K562 (cell line): ENCODE results near the gene HDAC9. TPM values are rescaled to one million over a fixed set of nuclear protein-coding genes. Genes with fewer than 3 reads are reported as not detected.

Experiments used
- ATAC-seq: fragments of 200-7000 bp; cut with Tn5 transposase; 3 replicates; pipeline ENCODE4 v1.9.1; 2020; ENCODE audit warnings: moderate library complexity
- BruUV-seq: library from RNA; stranded (reverse); fragments of 400-500 nt; replicated peaks from 2 replicates; lab custom pipeline; 2021; lab: Mats Ljungman, UMichigan
- CTCF ChIA-PET: fragments of 300-600 bp; formaldehyde crosslinking; extraction: SDS; loops from one replicate; lab custom pipeline; 2021; ENCODE audit warnings: low intra/inter-chr PET ratio; lab: Yijun Ruan, JAX
- POLR2A ChIA-PET: fragments of 300-600, 350-650 bp; sonication (Branson Sonifier 250); formaldehyde crosslinking; extraction: SDS; loops from one replicate; lab custom pipeline; 2021; ENCODE audit warnings: antibody characterized with exemption, inconsistent platforms; lab: Yijun Ruan, JAX
- DNase-seq, 4 experiments: peaks; one replicate each; pipeline versions ENCODE4 v3.0.0 to v3.0.0-alpha.2; 2011 to 2018; ENCODE audit warnings: low spot score in 3 of 4, mixed read lengths in 3 of 4; ENCODE audit errors: extremely low read depth in 1 of 4
- FAIRE-seq: peaks from 2 replicates; lab custom pipeline; 2011; peaks lifted over from hg19 to GRCh38; lab: Jason Lieb, UNC
- H2AFZ ChIP-seq: 2 replicates; pipeline ENCODE4 v1.6.0; 2011; ENCODE audit warnings: low read depth, low read length, control low read depth, inconsistent platforms
- H3K27ac ChIP-seq: fragments of 200-600 bp; 3 replicates; pipeline ENCODE4 v1.8.0; 2011; ENCODE audit warnings: low read depth, mild to moderate bottlenecking, control low read depth, inconsistent platforms, low read length, moderate library complexity, mixed read lengths; ENCODE audit errors: extremely low read depth
- H3K27me3 ChIP-seq, 2 experiments: fragments of 300-600 bp in 1 of 2; 2 replicates in 1 of 2; 3 replicates in 1 of 2; pipeline versions ENCODE4 v1.6.0 to v1.8.0; 2011; ENCODE audit warnings: inconsistent platforms in 2 of 2, low read length in 2 of 2, mild to moderate bottlenecking in 1 of 2, mixed read lengths in 1 of 2, moderate library complexity in 1 of 2; ENCODE audit not compliant: control insufficient read depth in 2 of 2, insufficient read depth in 2 of 2
- H3K36me3 ChIP-seq: fragments of 300-600 bp; 3 replicates; pipeline ENCODE4 v1.8.0; 2011; ENCODE audit warnings: mild to moderate bottlenecking, low read length, inconsistent platforms; ENCODE audit not compliant: control insufficient read depth, insufficient read depth
- H3K4me1 ChIP-seq, 2 experiments: fragments of 200-600 bp in 1 of 2; replicated peaks in 1 of 2; 2 replicates in 1 of 2; 3 replicates in 1 of 2; pipeline versions ENCODE4 v1.5.1 to v1.8.0; 2011; ENCODE audit warnings: inconsistent platforms in 2 of 2, low read length in 2 of 2, mild to moderate bottlenecking in 1 of 2, mixed read lengths in 1 of 2, moderate library complexity in 1 of 2; ENCODE audit not compliant: control insufficient read depth in 2 of 2, insufficient read depth in 2 of 2
- H3K4me2 ChIP-seq: 2 replicates; pipeline ENCODE4 v1.6.1; 2011; ENCODE audit warnings: low read length, control low read depth, inconsistent platforms, mixed read lengths; ENCODE audit not compliant: insufficient read depth
- H3K4me3 ChIP-seq: fragments of 200-600 bp; sonication (generic), shearing (Covaris generic); 2 replicates; pipeline ENCODE4 v1.5.1; 2016; ENCODE audit warnings: control low read depth, inconsistent platforms
- H3K79me2 ChIP-seq: fragments of 200-600 bp; 3 replicates; pipeline ENCODE4 v1.8.0; 2011; ENCODE audit warnings: low read length, inconsistent platforms; ENCODE audit not compliant: control insufficient read depth, insufficient read depth
- H3K9ac ChIP-seq, 2 experiments: 2 replicates each; pipeline versions ENCODE4 v1.6.0 to v1.6.1; 2011; ENCODE audit warnings: low read depth in 2 of 2, low read length in 2 of 2, control low read depth in 1 of 2, inconsistent platforms in 1 of 2, mild to moderate bottlenecking in 1 of 2, mixed read lengths in 1 of 2; ENCODE audit not compliant: insufficient read depth in 1 of 2
- H3K9me1 ChIP-seq: one replicate; pipeline ENCODE4 v1.6.0; 2011; ENCODE audit warnings: inconsistent platforms, mild to moderate bottlenecking, low read length, moderate library complexity; ENCODE audit not compliant: control insufficient read depth, insufficient read depth
- H3K9me3 ChIP-seq: replicated peaks from 2 replicates; pipeline ENCODE4 v1.5.1; 2011; ENCODE audit warnings: low read depth, low read length, inconsistent platforms; ENCODE audit not compliant: control insufficient read depth, insufficient read depth
- H4K20me1 ChIP-seq: replicated peaks from 2 replicates; pipeline ENCODE4 v1.6.1; 2011; ENCODE audit warnings: low read length, inconsistent platforms, mixed read lengths; ENCODE audit not compliant: control insufficient read depth, insufficient read depth
- CAMTA2 ChIP-seq: fragments of 250-450 bp; sonication (Bioruptor Pico); conservative IDR thresholded peaks from 2 replicates; pipeline ENCODE4 v1.5.1; 2022
- CEBPG ChIP-seq, 3 experiments: fragments of 200-800 bp in 1 of 3; sonication (Bioruptor generic) in 1 of 3; sonication (generic) in 1 of 3; formaldehyde crosslinking in 1 of 3; IDR thresholded peaks in 2 of 3; conservative IDR thresholded peaks in 1 of 3; 2 replicates each; pipeline versions ENCODE4 v1.6.1 to v1.8.0; 2016 to 2022; ENCODE audit warnings: missing compliant biosample characterization in 2 of 3, missing genetic modification characterization in 2 of 3, mild to moderate bottlenecking in 1 of 3, missing genetic modification reagents in 1 of 3
- CHCHD3 ChIP-seq: fragments of 250-450 bp; sonication (Bioruptor Pico); IDR thresholded peaks from 2 replicates; pipeline ENCODE4 v2.1.2; 2022; ENCODE audit warnings: mild to moderate bottlenecking
- EGR1 ChIP-seq: fragments of 450-650 bp; conservative IDR thresholded peaks from 2 replicates; pipeline ENCODE4 v1.6.1; 2017; ENCODE audit warnings: mild to moderate bottlenecking
- FOXA1 ChIP-seq: fragments of 450-650 bp; IDR thresholded peaks from 2 replicates; pipeline ENCODE4 v1.6.1; 2016; ENCODE audit warnings: mild to moderate bottlenecking, borderline replicate concordance
- TGIF2 ChIP-seq: sonication (generic); formaldehyde crosslinking; IDR thresholded peaks from 2 replicates; pipeline ENCODE4 v1.8.1; 2022; ENCODE audit warnings: mild to moderate bottlenecking, missing genetic modification reagents, moderate library complexity
- THRA ChIP-seq: fragments of 450-650 bp; IDR thresholded peaks from 2 replicates; pipeline ENCODE4 v1.6.1; 2017; ENCODE audit warnings: mild to moderate bottlenecking, moderate library complexity
- ZBTB5 ChIP-seq: fragments of 450-650 bp; IDR thresholded peaks from 2 replicates; pipeline ENCODE4 v1.6.1; 2017; ENCODE audit warnings: antibody characterized with exemption
- ZSCAN32 ChIP-seq: fragments of 450-650 bp; formaldehyde crosslinking; IDR thresholded peaks from 2 replicates; pipeline ENCODE4 v1.4.0; 2020; ENCODE audit warnings: mild to moderate bottlenecking, moderate library complexity
- WGBS: fragments of 100-300 bp; shearing (Covaris generic); methylation state at CpG from one replicate; pipeline ENCODE4 v1.1.6; 2016; ENCODE audit warnings: low coverage, mixed read lengths; ENCODE audit not compliant: insufficient coverage; ENCODE audit errors: missing lambda C conversion rate; 5-methylcytosine and 5-hydroxymethylcytosine counted together
- in situ Hi-C: fragments of 300-500 bp; cut with MboI; formaldehyde crosslinking; loops from 4 replicates; pipeline ENCODE4 v1.15.0; 2018; ENCODE audit warnings: inconsistent platforms, mixed read lengths
- intact Hi-C: fragments of 100-400 bp; cut with micrococcal nuclease; formaldehyde crosslinking; loops from 2 replicates; pipeline ENCODE4 v1.14.2; 2022
- polyA plus RNA-seq, 8 experiments: library from polyadenylated mRNA; depleted of rRNA in 4 of 8; stranded (reverse) in 5 of 8; unstranded in 3 of 8; fragments of >200 nt; fragmentation: Nextera tagmentation in 2 of 8; fragmentation: Illumina TruSeq in 1 of 8; extraction: Ambion mirVana in 2 of 8; extraction: Trizol in 1 of 8; gene quantifications; 2 replicates each; pipeline versions ENCODE4 v1.2.1 to v1.2.3, GENCODE V29; 2011 to 2014; ENCODE audit warnings: inconsistent platforms in 1 of 8, missing spikeins in 1 of 8
- total RNA-seq, 7 experiments: library from RNA; depleted of rRNA in 6 of 7; stranded (reverse); fragments of >200 nt in 6 of 7; fragmentation: Illumina TruSeq in 2 of 7; extraction: Trizol in 2 of 7; gene quantifications; 2 replicates each; pipeline versions ENCODE4 v1.2.1 to v1.2.3, GENCODE V29; 2011 to 2021; ENCODE audit warnings: low replicate concordance in 1 of 7
- TF ChIP-seq, protein P1 (sequence below): fragments of 200-800 bp; sonication (Bioruptor generic); IDR thresholded peaks from 2 replicates; pipeline ENCODE4 v1.6.1; 2017; ENCODE audit warnings: missing genetic modification characterization, missing compliant biosample characterization
- TF ChIP-seq, protein P2 (sequence below): fragments of 450-650 bp; formaldehyde crosslinking; IDR thresholded peaks from 2 replicates; pipeline ENCODE4 v1.4.0; 2022; ENCODE audit warnings: mild to moderate bottlenecking, moderate library complexity

The HDAC9 gene
- total and polyA plus RNA-seq, 9 of the 15 experiments (the other 6 are each of a cell fraction or from before 2014, with no cell fraction given) = 0.08 to 0.91 (median 0.33) TPM

DNA sequence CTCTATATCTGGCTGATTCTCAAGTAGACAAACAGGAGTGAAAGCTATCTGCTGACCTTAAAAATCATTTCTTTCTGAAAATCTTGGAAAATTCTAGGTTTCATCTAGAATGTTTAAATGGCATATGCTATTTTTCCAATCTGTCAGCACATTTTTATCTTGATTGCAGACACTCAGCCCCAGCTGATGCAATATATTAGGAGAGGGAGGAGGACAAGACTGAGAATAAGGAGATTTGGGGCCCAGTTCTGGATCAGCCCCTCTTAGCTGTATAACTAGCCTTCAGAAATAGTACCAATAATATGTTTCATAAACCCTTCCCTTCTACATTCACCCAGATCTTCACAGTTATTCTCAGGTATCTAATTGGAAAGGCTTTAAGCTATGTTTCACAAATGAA lies 131.2 kb downstream of the HDAC9 start:
- no peak for FAIRE-seq
- CTCF ChIA-PET = no interaction called here
- intact Hi-C loops = no loop called here

GRCh38 chr7:18637516-18637915 lies 142.0 kb downstream of the HDAC9 start:
- H3K4me1 ChIP-seq = no peaks in the 10 kb centered on the region
- no peaks in the 10 kb centered on the region for H3K27me3 ChIP-seq
- no peaks in the 10 kb centered on the region for H3K79me2 ChIP-seq
- H4K20me1 ChIP-seq = no peaks in the 10 kb centered on the region
- WGBS = 3% methylated on average over 3 of the region's 3 CpGs
- DNase-seq (no peak), FAIRE-seq (no peak), ATAC-seq (no peak)
- BruUV-seq = no TSS peak
- no peaks in the 10 kb centered on the region for H3K9me3 ChIP-seq
- H3K4me3 ChIP-seq = no peak overlapping the region
- no peak overlapping the region for H3K27ac ChIP-seq
- intact Hi-C loops = no loop called here
- no peak overlapping the region for H3K4me2 ChIP-seq
- ChIA-PET CTCF (no interaction called here), POLR2A (no interaction called here)
- no peak overlapping the region for H2AFZ ChIP-seq
- H3K36me3 ChIP-seq = no peaks in the 10 kb centered on the region
- H3K9me1 ChIP-seq = no peaks in the 10 kb centered on the region
- no peak overlapping the region for H3K9ac ChIP-seq
- in situ Hi-C loops = no loop called here
- TF ChIP-seq, protein P1, sequence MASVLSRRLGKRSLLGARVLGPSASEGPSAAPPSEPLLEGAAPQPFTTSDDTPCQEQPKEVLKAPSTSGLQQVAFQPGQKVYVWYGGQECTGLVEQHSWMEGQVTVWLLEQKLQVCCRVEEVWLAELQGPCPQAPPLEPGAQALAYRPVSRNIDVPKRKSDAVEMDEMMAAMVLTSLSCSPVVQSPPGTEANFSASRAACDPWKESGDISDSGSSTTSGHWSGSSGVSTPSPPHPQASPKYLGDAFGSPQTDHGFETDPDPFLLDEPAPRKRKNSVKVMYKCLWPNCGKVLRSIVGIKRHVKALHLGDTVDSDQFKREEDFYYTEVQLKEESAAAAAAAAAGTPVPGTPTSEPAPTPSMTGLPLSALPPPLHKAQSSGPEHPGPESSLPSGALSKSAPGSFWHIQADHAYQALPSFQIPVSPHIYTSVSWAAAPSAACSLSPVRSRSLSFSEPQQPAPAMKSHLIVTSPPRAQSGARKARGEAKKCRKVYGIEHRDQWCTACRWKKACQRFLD (CRISPR knock-in tag) = no peak
- no peak for TF ChIP-seq TGIF2
- no peak for TF ChIP-seq EGR1
- no peak for TF ChIP-seq THRA
- no peak for TF ChIP-seq ZBTB5
- no peak for TF ChIP-seq ZSCAN32 (CRISPR knock-in tag)
- no peak for TF ChIP-seq CAMTA2
- TF ChIP-seq CHCHD3 = no peak

More for the DNA sequence above, 131.2 kb downstream of the HDAC9 start:
- Histone ChIP-seq H3K79me2 (no peaks in the 10 kb centered on the region), H3K9me1 (no peaks in the 10 kb centered on the region), H3K9ac (no peak overlapping the region), H3K27ac (no peak overlapping the region), H3K27me3 (no peaks in the 10 kb centered on the region), H3K9me3 (no peaks in the 10 kb centered on the region), H3K4me1 (no peaks in the 10 kb centered on the region), H4K20me1 (no peaks in the 10 kb centered on the region), H3K4me2 (no peak overlapping the region), H2AFZ (no peak overlapping the region), H3K4me3 (no peak overlapping the region), H3K36me3 (no peaks in the 10 kb centered on the region)
- in situ Hi-C loops = no loop called here
- TF ChIP-seq CEBPG (CRISPR knock-in tag; IDR thresholded peaks at IDR 0.05) (no peak), CEBPG (tag; conservative IDR thresholded peaks at IDR 0.05 in 1 of 2, IDR thresholded peaks at IDR 0.05 in 1 of 2) (peak in 1 of 2 experiments; percentile 63; a peak in 1 of 4 replicates), FOXA1 (no peak)
- TF ChIP-seq, protein P2, sequence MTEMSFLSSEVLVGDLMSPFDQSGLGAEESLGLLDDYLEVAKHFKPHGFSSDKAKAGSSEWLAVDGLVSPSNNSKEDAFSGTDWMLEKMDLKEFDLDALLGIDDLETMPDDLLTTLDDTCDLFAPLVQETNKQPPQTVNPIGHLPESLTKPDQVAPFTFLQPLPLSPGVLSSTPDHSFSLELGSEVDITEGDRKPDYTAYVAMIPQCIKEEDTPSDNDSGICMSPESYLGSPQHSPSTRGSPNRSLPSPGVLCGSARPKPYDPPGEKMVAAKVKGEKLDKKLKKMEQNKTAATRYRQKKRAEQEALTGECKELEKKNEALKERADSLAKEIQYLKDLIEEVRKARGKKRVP = peak; percentile 79; the same call in 1 of the 2 replicates
- DNase-seq = no peak
- POLR2A ChIA-PET = no interaction called here
- no peak for ATAC-seq
- no TSS peak for BruUV-seq
